ENCODE measurements around the gene LPP.
A peak's percentile ranks its signal among the peaks of the same experiment; 100 is the strongest.

The LPP gene

GRCh38 chr3:188861842-188862744, 708.1 kb downstream of the LPP start:
- DNase-seq: no peak

GRCh38 chr3:188863999-188864406, 710.0 kb downstream of the LPP start:
- DNase-seq: peak; percentile 70

GRCh38 chr3:188867691-188868265, 713.8 kb downstream of the LPP start:
- no peak for DNase-seq

GRCh38 chr3:188868803-188869202, 714.8 kb downstream of the LPP start:
- DNase-seq: no peak

GRCh38 chr3:188869628-188870027, 715.7 kb downstream of the LPP start:
- no peak for DNase-seq

- no peak for DNase-seq
Measured at GRCh38 chr3:188870431-188870830, 716.5 kb downstream of the LPP start.

GRCh38 chr3:188874576-188874975, 720.6 kb downstream of the LPP start:
- no peak for DNase-seq

- DNase-seq: no peak
Measured at GRCh38 chr3:188875413-188875812, 721.5 kb downstream of the LPP start.

GRCh38 chr3:188876370-188876769, 722.4 kb downstream of the LPP start:
- DNase-seq: no peak

- no peak for DNase-seq
Measured at GRCh38 chr3:188877381-188877780, 723.4 kb downstream of the LPP start.

GRCh38 chr3:188878076-188878475, 724.1 kb downstream of the LPP start:
- DNase-seq: no peak

GRCh38 chr3:188881954-188882641, 728.1 kb downstream of the LPP start:
- no peak for DNase-seq

GRCh38 chr3:188884299-188885043, 730.5 kb downstream of the LPP start:
- no peak for DNase-seq

- DNase-seq: no peak
Measured at GRCh38 chr3:188888321-188889053, 734.5 kb downstream of the LPP start.

GRCh38 chr3:188889054-188889491, 735.1 kb downstream of the LPP start:
- no peak for DNase-seq

- no peak for DNase-seq
Measured at GRCh38 chr3:188890572-188891270, 736.8 kb downstream of the LPP start.

- no peak for DNase-seq
Measured at GRCh38 chr3:188899881-188900280, 745.9 kb downstream of the LPP start.

- no peak for DNase-seq
Measured at GRCh38 chr3:188900421-188900951, 746.5 kb downstream of the LPP start.

- DNase-seq: no peak
Measured at GRCh38 chr3:188901126-188901525, 747.2 kb downstream of the LPP start.

- DNase-seq: no peak
Measured at GRCh38 chr3:188901671-188902287, 747.8 kb downstream of the LPP start.

GRCh38 chr3:188904670-188905069, 750.7 kb downstream of the LPP start:
- no peak for DNase-seq

Data from right hindlimb (tissue), 1 donor.